A549 (cell line): ENCODE measurements around the gene TRMU.

ENCODE experiments used
- CTCF ChIP-seq: fragments of >200 bp; sonication (Bioruptor Twin); formaldehyde crosslinking; IDR thresholded peaks from 3 replicates; pipeline ENCODE4 v1.5.1; 2016
- MAX ChIP-seq: IDR thresholded peaks from 2 replicates; pipeline ENCODE4 v1.6.1; 2012
- NR3C1 ChIP-seq: fragments of >200 bp; sonication (Bioruptor Twin); formaldehyde crosslinking; IDR thresholded peaks from 3 replicates; pipeline ENCODE4 v1.6.1; 2017

GRCh38 chr22:46309526-46310085 is 25.9 kb upstream of the TRMU start:
- TF ChIP-seq MAX, result no peak
- TF ChIP-seq CTCF, result no peak
- TF ChIP-seq NR3C1, result no peak
